GM18909 (cell line): ENCODE measurements around the gene VIP.
"Not testable (repeated sequence)": the region's sequence is repeated elsewhere in the genome, so short reads cannot be mapped to it uniquely, and the experiment has no call there.

Experiments used
- ATAC-seq: cut with Tn5 transposase; IDR thresholded peaks from one replicate; pipeline ENCODE4 v1.9.1; 2021; ENCODE audit warnings: mild to moderate bottlenecking; ENCODE audit not compliant: unreplicated experiment, poor library complexity

The VIP gene

DNA sequence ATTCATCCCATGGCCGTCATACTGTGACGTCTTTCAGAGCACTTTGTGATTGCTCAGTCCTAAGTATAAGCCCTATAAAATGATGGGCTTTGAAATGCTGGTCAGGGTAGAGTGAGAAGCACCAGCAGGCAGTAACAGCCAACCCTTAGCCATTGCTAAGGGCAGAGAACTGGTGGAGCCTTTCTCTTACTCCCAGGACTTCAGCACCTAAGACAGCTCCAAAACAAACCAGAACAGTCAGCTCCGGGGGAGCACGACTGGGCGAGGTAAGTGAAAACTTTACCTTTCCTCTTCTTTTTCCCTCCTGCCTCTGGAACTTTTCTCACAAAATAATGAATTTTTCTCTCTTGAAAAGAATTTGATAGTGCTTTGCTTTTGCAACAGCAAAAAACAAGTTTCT, at the start of gene VIP:
VIP (plus strand) TSS at position 104 of the 400 bp plus-strand sequence. CDS start 1,381 bp downstream, outside the sequence.
- ATAC-seq, result no peak

DNA sequence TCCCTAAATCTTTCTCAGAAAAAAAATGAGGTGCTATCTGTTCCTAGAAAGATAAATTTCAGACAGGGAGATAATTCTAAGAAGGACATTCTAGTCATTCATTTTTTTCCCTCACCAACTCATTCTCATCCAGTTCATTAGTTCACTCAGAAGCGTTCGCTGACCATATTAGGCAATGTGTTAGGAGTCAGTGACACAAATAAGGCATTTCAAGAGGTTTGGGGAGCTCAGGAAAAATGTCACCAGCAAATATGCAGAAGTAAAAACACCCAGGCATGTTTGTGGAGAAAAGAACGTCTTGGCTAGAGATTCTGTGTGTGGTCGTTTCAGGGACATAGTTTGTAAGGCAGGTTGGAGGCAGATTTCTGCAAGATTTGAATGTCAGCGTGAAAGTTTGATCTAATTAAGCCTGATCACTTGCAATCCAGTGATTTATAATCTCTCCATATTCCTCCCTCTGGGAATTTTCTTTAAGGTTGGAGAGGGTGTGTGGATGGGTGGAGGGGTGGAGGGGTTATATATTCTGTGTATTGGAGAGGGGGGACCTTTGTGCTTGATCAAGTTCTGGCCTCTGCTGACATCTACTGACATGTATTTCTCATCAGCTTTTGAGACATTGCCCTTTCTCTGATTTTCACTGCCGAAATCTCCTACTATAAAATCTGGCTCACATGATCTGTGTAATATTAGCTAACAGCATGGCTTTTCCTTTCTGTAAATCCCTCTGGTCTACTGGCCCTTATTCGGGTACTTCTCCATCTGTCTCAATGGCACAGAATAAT, 49.3 kb upstream of the VIP start:
- no peak for ATAC-seq

DNA sequence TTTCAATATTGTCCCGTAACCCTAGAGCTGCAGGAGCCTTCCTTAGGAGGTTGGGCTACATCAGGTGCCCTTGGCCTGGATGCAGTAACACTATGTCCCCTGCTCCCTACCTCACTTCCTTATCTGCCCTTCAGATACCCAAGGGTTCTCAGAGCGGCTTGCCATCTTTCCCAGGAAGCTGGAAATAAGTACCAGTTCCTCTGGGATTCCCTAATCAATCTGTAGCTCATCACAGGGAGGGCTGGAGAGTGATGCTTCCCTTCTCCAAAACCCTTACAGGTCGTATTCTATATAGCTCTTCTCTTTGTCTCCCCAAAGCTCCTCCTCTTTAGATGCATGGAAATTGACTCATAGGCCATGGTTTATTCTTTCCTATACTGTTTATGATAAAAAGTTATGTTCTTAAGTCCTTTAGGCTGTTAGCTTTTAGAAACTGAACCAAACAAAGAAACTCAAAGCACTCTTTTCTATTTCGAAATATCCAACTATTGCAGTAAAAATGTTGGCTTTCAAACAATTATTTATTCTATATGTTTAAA, 48.7 kb upstream of the VIP start:
- ATAC-seq, result no peak

DNA sequence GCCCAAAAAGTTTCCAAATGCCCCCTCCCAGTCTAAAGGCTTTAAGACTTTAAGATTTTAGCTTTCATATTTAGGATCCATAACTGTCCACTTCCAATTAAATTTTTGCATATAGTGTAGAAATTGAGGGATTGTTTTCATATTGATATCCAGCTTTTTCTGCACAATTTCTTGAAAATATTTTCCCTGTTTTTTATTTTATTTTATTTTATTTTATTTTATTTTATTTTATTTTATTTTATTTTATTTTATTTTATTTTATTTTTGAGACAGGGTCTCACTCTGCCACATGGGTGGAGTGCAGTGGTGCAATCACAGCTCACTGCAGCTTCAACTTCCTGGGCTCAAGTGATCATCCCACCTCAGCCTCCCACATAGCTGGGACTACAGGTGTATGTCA, 46.8 kb upstream of the VIP start:
- not testable (repeated sequence) for ATAC-seq

DNA sequence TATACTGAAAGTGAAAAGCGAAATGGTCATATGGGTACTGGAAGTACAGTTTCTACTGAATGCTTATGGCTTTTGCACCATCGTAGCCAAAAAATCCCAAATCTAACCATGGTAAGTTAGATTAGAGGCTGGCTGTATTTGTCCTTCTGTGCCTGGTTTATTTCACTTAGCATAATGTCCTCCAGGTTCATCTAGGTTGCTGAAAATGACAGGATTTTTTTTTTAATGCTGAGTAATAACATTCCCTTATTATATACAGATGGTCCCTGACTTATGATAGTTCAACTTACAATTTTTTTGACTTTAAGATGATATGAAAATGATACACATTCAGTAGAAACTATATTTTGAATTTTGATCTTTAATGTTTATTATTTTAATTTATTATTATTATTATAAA, 45.3 kb upstream of the VIP start:
- ATAC-seq, result no peak

DNA sequence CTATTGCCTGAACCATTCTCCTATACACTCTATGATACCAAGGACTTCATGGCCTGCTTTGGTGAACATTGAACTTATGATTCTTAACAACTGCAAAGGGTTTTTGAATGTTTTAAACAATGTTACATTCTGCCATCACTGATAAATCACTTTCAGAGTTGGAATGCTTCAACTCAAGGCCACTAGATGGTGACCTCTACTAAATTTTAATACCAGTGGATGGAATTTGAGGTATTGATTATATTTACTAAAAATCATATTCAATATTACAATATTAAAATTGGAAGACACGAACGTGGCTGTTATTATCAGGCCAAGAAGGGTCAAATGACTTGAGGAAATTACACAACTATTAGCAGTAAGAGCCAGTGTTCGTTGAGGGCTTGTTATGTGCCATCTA, 34.3 kb upstream of the VIP start:
- no peak for ATAC-seq

DNA sequence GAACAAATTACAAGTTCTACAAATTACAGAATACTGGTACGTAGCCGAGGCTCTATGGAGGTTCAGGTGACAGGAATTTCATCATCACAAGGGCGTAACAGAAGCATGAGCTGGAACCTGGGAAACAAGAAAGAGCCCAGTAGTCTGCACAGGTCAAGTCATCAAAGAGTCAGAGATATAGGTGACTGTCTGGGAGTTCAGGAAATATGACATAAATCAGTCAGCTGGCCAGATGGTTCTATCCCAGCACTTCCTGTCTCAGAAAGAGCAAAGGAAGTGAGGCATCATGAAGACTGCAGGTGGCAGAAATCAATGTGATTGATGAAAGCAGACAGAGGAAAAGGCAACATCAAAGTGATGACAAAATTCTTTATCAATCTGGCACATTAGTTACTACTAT, 29.6 kb upstream of the VIP start:
- ATAC-seq, result no peak

DNA sequence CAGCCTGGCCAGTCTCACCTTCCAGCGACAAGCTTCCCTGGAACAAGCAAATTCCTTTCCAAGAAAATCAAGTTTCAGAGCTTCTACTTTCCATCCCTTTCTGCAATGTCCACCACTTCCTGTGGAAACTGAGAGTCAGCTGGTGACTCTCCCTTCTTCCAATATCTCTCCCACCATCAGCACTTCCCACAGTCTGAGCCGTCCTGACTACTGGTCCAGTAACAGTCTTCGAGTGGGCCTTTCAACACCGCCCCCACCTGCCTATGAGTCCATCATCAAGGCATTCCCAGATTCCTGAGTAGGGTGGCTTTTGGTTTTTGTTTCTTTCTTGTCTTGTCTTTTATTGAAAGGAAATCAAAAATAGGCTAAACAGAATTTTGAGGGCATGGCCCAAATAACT, 28.6 kb upstream of the VIP start:
- no peak for ATAC-seq

DNA sequence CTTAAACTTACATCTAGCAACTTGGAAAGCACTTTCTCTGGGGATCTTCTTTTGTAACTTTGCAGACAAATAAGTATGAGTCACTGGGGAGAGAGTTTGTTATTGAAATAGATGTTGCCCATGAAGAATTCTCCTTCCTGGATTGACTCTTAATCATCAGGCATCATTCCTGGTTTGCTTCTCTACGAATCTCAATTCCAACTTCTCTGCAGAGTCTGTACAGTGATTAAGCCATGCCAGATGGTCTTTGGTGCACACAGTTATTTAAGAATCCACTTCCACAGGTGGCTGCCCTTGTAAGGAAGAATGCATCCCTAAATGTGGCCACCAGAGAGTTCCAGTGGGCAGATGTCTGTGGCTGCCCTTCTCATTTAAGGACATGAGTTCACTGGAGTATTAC, 27.2 kb upstream of the VIP start:
- no peak for ATAC-seq

DNA sequence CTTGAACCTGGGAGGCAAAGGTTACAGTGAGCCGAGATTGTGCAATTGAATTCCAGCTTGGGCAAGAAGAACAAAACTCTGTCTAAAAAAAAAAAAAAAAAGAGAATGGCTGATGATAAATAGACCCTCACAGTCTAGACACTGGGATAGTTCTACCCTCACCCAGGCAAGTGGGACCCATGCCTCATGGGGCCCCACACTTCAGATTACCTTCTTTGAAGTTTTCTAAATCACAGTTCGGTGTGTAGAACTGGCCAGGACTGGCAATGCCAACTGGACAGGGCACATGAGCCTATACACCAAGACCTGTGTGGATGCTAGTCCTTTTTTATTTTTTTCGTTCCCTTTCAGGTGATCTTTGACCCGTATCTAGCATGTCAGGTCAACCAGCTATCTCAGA, 24.3 kb upstream of the VIP start:
- ATAC-seq, result no peak

DNA sequence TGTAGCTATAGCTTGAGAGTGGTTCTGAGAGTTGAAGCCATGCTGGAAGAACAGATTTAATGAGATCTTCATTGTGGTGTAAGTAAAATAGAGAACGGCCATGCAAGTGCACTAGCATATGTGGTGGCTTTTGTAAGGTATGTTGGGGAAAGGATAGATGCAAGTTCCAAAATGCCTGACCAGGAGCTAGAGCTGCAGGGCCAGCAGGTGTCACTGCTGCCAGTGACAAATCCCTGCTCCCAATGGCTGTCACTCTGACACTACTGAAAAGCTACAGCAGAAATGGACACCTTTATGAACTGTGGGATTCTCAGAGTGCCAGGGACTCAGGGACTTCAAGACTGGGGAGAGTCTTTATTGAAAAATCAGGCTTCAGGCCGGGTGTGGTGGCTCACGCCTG, 23.1 kb upstream of the VIP start:
- ATAC-seq, result no peak

DNA sequence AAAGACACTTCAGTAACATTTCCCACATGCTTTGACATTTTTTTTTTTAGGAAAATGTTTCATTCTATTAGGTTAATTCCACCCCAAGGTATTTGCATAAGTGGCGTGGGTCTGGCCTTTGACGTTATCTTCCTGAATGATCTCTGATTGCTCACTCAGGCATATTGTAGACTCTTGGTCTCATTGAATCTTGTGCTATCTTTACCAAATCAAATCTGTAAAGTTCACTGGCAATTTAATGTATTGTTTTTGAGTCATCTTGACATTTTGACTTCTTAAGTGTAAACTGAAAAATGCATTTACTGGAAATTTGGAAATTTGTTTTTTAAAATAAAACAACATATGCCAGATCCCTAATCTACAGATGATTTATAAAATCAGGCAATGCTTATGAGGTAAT, 16.0 kb upstream of the VIP start:
- ATAC-seq, result no peak

DNA sequence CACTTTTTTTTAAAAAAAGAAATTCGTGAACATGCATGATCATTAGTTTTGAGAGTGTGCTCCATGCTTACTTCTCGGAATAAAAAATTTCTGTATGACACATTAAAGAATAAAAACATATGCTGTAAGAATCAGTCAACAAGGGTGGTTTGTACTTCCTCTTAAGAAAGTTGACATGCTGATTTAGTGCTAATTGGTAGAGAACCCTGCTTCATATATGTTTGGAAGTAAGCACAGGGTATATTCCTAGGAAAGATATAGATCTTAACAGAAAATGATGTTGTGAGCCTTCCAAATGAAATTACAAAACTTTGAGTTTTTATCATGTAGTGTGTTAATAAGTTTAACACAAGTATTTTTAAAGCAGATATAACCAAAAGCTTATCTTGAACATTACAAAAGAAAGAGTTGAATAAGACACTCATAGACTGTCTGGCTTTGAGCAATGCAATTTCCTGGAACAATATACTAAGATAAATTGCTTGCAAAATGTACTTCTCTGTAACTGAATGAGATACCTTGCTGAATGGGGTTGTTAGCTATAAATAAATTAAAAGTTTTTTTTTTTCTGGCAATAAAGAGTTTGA, 13.8 kb upstream of the VIP start:
- ATAC-seq, result no peak

DNA sequence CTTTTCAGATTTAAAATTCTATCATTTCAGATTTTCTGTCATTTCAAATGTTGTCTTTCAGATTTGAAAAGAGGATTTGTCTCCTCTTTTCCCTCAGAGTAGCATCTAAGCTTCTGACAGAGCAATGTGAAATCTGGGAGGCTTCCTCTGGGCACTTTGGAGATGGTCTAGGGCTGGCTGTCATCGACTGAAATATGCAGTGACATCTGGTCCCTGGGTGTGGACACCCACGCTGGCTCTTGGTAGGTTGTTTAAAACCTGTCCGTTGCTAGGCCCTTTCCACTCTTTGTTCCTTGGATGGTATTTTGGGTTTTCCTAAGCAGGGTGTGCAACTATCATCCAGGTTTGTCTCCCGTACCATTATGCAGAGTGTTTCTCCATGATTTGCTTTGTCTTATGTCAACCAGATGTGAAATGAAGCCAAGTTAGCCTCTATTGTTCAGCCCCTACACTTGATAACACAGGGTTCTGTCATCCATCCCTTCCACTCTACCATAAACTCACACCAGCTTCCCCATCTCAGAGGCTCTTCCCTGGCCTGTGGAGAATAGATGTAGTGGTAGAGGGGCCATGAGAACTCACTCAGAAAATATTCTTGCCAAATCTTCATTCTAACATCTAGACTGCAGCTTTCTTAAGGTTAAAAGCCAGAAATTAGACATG, 5.0 kb upstream of the VIP start:
- ATAC-seq, result no peak

DNA sequence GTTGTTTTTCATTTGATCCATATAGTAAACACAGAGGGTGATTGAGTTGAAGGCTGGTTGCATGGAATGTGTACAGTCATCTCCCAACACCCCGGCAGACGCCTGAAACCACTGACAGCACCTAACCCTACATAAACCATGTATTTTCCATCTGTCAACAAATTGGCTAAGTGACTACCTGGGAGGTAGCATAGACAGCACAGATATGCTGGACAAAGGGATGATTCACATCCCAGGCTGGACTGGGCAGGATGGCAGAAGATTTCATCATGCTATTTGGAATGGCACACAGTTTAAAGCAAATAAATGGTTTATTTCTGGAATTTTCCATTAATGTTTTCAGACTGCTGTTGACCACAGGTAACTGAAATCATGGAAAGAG, 4.4 kb upstream of the VIP start:
- ATAC-seq, result no peak

DNA sequence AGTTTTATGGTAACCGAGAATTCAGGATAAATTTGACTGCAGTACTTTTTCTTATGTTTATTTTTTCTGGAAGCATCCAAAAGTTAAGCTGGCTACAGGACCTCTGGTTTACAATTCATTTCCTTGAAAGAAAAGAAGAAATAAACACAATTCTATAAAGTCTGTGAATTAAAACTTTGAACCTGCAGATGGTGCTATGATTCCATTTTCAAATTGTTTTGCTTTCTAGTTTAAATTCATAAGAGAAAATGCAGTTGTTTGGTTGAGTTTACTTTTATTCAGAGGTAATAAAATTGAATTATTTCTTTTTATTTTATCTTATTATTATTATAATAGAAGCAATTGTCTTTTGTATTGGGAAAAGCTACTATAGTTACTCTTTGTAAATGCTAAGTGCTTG, 1.8 kb upstream of the VIP start:
- ATAC-seq, result no peak

DNA sequence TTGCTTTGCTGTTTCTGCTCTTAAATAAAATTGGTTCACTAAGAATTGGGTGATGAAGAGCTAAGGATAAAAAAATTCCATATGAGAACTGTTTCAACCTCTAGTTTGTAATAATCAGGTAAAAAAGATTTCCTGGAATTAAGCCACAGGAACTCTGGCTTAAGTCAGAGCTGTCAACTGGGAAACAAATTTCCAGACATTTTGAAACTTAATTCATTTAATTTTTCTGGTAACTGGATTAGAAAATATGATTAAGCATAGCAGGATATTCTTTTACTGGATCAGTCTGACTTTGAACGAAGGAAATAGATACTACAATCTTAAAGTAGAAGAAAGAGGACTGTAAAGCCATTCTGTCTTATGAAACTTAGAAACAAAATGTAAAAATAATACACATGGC, 1.3 kb upstream of the VIP start:
- ATAC-seq, result no peak

DNA sequence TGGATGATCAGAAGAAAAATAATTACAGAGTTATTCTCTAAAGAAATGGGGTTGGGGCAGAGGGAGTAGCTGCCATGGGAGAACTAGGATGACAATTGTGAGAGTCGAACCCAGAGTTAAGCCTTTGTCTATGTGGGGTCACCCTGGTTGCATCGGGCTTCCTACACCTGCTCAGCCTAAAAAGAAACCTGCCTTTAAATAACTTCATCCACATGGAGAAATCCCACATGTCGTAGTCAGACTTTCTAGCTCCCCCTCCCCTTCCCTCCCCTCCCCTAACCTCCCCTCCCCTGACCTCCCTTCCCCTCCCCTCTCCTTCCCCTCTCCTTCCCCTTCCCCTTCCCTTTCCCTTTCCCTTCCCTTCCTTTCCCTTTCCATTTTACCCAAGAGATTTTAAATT, 14.7 kb downstream of the VIP start:
- ATAC-seq, result no peak

DNA sequence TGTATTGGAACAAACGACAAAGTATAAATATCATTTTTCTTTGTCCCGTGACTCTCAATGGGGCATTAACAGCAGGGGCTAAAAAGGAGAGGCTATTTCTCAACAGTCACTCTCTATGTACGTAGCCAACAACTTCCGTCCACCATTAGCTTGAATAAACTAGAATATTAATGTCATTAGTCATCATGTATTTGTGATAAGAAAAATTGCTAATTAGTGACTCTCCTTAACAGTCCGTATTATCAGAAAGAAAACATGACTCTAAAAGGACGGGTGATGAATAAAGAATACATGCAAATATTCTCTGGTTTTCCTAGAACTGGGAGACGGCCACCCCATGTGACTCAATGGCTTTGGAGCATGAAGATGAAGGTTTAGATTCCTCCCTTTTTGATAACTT, 18.6 kb downstream of the VIP start:
- no peak for ATAC-seq

DNA sequence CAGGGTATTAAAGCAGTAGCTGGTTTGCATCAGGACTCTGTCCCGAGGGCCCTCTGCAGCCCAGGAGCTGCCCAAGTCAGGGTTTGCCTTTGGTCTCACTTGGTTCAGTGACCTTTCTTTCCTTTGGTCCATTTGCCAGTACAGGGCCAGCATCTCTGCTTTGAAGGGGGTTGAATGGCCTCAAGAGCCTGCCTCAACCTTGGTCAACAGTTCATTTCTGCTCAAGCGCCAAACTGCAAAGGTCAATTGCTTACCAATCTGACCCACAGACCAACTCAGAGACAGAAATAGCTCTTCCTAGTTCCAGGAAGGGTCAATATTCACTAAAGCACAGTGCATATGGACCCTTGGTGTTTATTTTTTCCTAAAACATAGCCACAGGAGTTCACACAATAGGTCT, 19.4 kb downstream of the VIP start:
- no peak for ATAC-seq

DNA sequence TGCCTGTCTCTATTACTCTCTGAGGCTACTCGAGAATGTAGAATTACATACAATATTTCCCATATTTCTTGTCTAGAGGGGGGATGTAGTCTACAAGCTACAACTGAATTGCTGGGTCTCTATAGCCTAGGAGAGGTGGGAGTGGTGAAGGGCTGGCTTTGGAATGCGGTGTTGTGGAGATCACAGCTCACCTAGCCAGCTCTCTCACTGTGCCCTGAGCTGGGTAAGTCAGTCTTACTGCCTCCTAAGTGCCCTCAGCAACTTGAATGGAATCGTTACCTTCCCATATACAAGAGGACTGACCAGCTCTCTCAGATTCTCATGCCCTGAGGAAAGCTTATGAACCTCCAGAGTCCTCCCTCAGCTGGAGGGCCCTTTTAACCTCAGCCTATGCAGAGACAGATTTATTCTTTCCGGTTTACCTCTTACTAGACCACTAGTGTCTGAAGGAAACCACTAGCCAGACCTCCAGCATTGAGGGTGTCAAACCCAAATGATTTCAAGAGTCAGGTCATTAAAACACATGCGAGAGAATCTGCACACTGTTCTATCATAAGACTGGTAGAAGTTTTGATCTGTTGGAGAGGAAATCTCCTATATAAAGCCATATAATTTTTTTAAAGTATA, 20.6 kb downstream of the VIP start:
- ATAC-seq, result no peak
